ENCODE data around the gene IL17RE. TPM values are rescaled to one million over a fixed set of nuclear protein-coding genes. Genes with fewer than 3 reads are reported as not detected.

IL17RE gene
- total and polyA plus RNA-seq, 2 experiments from 2014 or later = 1.1 to 3.4 TPM

DNA sequence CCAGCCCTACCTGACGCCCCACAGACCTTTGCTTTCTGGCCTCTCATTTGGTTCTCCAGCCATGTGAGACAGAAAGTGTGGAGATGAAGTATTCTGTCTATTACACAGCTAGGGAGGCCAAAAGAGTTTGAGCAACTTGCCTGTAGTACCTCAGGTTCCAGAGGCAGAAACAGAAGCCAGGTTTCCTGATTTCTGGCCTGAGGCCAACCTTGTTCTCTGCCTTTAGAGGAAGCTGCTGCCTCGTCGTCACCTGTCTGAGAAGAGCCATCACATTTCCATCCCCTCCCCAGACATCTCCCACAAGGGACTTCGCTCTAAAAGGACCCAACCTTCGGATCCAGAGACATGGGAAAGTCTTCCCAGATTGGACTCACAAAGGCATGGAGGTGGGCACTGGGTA lies 3.8 kb downstream of the IL17RE start:
- no peaks in the 10 kb centered on the region for H3F3A ChIP-seq (replicated peaks; ENCODE audit: low read depth)
- Mint-ChIP-seq H3K9me3 (peaks cover 7% of the 10 kb centered on the region), H3K4me1 (peaks cover 20% of the 10 kb centered on the region), H3K36me3 (ENCODE audit: low read depth) (peaks cover 5% of the 10 kb centered on the region), H3K27me3 (ENCODE audit: insufficient read depth, low read depth, poor library complexity) (peaks cover 11% of the 10 kb centered on the region), H3K4me3 (no peak overlapping the region), H3K27ac (no peak overlapping the region)
- no peaks in the 10 kb centered on the region for H3K9me2 ChIP-seq (ENCODE audit: insufficient read depth)
- no peaks in the 10 kb centered on the region for H3K79me2 ChIP-seq (replicated peaks; ENCODE audit: insufficient read depth)
- no peak overlapping the region for H3K27ac ChIP-seq (ENCODE audit: low read depth)
- H3K27me3 ChIP-seq (ENCODE audit: insufficient read depth) = no peaks in the 10 kb centered on the region
- no peaks in the 10 kb centered on the region for H3K36me3 ChIP-seq (ENCODE audit: insufficient read depth)
- ATAC-seq (no peak), DNase-seq (ENCODE audit: low spot score) (no peak)
- H3K4me3 ChIP-seq = no peak overlapping the region
- peaks cover 17% of the 10 kb centered on the region for H3K4me1 ChIP-seq (ENCODE audit: insufficient read depth)
- no peak overlapping the region for H3K4me2 ChIP-seq
- H2AFZ ChIP-seq = no peak overlapping the region
- H4K20me1 ChIP-seq (replicated peaks; ENCODE audit: insufficient read depth) = no peaks in the 10 kb centered on the region
- TF ChIP-seq, protein P1, sequence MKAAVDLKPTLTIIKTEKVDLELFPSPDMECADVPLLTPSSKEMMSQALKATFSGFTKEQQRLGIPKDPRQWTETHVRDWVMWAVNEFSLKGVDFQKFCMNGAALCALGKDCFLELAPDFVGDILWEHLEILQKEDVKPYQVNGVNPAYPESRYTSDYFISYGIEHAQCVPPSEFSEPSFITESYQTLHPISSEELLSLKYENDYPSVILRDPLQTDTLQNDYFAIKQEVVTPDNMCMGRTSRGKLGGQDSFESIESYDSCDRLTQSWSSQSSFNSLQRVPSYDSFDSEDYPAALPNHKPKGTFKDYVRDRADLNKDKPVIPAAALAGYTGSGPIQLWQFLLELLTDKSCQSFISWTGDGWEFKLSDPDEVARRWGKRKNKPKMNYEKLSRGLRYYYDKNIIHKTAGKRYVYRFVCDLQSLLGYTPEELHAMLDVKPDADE (IDR thresholded peaks at IDR 0.05) = no peak
- TF ChIP-seq, protein P2, sequence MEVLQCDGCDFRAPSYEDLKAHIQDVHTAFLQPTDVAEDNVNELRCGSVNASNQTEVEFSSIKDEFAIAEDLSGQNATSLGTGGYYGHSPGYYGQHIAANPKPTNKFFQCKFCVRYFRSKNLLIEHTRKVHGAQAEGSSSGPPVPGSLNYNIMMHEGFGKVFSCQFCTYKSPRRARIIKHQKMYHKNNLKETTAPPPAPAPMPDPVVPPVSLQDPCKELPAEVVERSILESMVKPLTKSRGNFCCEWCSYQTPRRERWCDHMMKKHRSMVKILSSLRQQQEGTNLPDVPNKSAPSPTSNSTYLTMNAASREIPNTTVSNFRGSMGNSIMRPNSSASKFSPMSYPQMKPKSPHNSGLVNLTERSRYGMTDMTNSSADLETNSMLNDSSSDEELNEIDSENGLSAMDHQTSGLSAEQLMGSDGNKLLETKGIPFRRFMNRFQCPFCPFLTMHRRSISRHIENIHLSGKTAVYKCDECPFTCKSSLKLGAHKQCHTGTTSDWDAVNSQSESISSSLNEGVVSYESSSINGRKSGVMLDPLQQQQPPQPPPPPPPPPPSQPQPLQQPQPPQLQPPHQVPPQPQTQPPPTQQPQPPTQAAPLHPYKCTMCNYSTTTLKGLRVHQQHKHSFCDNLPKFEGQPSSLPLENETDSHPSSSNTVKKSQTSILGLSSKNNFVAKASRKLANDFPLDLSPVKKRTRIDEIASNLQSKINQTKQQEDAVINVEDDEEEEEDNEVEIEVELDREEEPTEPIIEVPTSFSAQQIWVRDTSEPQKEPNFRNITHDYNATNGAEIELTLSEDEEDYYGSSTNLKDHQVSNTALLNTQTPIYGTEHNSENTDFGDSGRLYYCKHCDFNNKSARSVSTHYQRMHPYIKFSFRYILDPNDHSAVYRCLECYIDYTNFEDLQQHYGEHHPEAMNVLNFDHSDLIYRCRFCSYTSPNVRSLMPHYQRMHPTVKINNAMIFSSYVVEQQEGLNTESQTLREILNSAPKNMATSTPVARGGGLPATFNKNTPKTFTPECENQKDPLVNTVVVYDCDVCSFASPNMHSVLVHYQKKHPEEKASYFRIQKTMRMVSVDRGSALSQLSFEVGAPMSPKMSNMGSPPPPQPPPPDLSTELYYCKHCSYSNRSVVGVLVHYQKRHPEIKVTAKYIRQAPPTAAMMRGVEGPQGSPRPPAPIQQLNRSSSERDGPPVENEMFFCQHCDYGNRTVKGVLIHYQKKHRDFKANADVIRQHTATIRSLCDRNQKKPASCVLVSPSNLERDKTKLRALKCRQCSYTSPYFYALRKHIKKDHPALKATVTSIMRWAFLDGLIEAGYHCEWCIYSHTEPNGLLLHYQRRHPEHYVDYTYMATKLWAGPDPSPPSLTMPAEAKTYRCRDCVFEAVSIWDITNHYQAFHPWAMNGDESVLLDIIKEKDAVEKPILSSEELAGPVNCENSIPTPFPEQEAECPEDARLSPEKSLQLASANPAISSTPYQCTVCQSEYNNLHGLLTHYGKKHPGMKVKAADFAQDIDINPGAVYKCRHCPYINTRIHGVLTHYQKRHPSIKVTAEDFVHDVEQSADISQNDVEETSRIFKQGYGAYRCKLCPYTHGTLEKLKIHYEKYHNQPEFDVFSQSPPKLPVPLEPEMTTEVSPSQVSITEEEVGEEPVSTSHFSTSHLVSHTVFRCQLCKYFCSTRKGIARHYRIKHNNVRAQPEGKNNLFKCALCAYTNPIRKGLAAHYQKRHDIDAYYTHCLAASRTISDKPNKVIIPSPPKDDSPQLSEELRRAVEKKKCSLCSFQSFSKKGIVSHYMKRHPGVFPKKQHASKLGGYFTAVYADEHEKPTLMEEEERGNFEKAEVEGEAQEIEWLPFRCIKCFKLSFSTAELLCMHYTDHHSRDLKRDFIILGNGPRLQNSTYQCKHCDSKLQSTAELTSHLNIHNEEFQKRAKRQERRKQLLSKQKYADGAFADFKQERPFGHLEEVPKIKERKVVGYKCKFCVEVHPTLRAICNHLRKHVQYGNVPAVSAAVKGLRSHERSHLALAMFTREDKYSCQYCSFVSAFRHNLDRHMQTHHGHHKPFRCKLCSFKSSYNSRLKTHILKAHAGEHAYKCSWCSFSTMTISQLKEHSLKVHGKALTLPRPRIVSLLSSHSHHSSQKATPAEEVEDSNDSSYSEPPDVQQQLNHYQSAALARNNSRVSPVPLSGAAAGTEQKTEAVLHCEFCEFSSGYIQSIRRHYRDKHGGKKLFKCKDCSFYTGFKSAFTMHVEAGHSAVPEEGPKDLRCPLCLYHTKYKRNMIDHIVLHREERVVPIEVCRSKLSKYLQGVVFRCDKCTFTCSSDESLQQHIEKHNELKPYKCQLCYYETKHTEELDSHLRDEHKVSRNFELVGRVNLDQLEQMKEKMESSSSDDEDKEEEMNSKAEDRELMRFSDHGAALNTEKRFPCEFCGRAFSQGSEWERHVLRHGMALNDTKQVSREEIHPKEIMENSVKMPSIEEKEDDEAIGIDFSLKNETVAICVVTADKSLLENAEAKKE (CRISPR knock-in tag; IDR thresholded peaks at IDR 0.05) = no peak
- TF ChIP-seq, protein P3, sequence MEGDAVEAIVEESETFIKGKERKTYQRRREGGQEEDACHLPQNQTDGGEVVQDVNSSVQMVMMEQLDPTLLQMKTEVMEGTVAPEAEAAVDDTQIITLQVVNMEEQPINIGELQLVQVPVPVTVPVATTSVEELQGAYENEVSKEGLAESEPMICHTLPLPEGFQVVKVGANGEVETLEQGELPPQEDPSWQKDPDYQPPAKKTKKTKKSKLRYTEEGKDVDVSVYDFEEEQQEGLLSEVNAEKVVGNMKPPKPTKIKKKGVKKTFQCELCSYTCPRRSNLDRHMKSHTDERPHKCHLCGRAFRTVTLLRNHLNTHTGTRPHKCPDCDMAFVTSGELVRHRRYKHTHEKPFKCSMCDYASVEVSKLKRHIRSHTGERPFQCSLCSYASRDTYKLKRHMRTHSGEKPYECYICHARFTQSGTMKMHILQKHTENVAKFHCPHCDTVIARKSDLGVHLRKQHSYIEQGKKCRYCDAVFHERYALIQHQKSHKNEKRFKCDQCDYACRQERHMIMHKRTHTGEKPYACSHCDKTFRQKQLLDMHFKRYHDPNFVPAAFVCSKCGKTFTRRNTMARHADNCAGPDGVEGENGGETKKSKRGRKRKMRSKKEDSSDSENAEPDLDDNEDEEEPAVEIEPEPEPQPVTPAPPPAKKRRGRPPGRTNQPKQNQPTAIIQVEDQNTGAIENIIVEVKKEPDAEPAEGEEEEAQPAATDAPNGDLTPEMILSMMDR (conservative IDR thresholded peaks at IDR 0.05; ENCODE audit: low read depth in 2 of 2) = no peak
- no peak for TF ChIP-seq JUNB (IDR thresholded peaks at IDR 0.05; ENCODE audit: unreplicated experiment)
- TF ChIP-seq ZNF331 (CRISPR knock-in tag; IDR thresholded peaks at IDR 0.05; ENCODE audit: low read depth) = no peak
- TF ChIP-seq STAT1 (IDR thresholded peaks at IDR 0.05; ENCODE audit: unreplicated experiment) = no peak
- TF ChIP-seq, protein P4, sequence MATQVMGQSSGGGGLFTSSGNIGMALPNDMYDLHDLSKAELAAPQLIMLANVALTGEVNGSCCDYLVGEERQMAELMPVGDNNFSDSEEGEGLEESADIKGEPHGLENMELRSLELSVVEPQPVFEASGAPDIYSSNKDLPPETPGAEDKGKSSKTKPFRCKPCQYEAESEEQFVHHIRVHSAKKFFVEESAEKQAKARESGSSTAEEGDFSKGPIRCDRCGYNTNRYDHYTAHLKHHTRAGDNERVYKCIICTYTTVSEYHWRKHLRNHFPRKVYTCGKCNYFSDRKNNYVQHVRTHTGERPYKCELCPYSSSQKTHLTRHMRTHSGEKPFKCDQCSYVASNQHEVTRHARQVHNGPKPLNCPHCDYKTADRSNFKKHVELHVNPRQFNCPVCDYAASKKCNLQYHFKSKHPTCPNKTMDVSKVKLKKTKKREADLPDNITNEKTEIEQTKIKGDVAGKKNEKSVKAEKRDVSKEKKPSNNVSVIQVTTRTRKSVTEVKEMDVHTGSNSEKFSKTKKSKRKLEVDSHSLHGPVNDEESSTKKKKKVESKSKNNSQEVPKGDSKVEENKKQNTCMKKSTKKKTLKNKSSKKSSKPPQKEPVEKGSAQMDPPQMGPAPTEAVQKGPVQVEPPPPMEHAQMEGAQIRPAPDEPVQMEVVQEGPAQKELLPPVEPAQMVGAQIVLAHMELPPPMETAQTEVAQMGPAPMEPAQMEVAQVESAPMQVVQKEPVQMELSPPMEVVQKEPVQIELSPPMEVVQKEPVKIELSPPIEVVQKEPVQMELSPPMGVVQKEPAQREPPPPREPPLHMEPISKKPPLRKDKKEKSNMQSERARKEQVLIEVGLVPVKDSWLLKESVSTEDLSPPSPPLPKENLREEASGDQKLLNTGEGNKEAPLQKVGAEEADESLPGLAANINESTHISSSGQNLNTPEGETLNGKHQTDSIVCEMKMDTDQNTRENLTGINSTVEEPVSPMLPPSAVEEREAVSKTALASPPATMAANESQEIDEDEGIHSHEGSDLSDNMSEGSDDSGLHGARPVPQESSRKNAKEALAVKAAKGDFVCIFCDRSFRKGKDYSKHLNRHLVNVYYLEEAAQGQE (IDR thresholded peaks at IDR 0.05; ENCODE audit: unreplicated experiment) = no peak
- no peak for TF ChIP-seq EZH2 (IDR thresholded peaks at IDR 0.05; ENCODE audit: low read depth, unreplicated experiment)
- no peak for TF ChIP-seq CREB1 (CRISPR knock-in tag; IDR thresholded peaks at IDR 0.05; ENCODE audit: low read depth)
- TF ChIP-seq NANOG (IDR thresholded peaks at IDR 0.05; ENCODE audit: borderline replicate concordance) = no peak
